Measurements from ENCODE around the gene ULBP1. TPM values are rescaled to one million over a fixed set of nuclear protein-coding genes. Genes with fewer than 3 reads are reported as not detected.

ULBP1 gene, protein sequence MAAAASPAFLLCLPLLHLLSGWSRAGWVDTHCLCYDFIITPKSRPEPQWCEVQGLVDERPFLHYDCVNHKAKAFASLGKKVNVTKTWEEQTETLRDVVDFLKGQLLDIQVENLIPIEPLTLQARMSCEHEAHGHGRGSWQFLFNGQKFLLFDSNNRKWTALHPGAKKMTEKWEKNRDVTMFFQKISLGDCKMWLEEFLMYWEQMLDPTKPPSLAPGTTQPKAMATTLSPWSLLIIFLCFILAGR
- total RNA-seq (under 1 TPM; 0.08 to 0.14 TPM), total RNA-seq (0 to 15.8 (median 0.48) reads per million in 172 experiments)
- not detected for polyA plus RNA-seq (2013, experiment 1 of 2)
- polyA plus RNA-seq (2013, experiment 2 of 2), result 0.05 TPM

DNA sequence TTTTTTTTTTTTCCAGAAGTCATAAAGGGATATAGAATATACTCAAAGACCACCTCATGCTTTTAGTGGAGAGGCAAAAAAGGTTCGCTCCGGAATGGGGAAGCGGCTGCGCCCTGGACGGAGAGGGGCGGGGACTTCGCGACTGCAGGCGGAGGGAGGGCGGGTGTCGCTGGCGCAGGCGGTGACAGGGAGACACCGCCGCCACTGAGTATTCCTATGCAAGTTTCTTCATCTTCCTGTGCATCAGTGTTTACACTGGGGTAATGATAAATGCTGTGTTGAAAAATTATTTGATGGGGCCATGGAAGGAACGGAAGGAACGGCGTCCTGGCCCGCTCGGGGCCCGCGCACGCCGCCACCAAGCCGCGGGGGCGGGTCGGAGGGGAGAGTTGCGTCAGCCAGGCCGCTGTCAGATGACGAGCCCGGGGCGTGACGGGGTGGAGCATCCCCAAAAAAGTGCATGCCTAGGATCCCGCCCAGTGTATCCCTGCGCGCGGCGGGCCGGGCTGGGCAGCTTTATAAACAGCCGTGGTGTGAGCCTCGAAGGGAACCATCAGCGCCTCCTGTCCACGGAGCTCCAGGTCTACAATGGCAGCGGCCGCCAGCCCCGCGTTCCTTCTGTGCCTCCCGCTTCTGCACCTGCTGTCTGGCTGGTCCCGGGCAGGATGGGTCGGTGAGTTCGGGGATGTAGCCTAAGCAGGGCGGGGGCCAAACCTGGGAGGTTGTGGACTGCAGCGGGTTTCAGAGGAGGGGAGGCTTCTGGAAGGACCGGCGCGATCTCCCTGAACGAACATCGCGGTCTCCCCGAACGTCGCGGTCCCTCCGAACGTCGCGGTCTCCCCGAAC is at the start of gene ULBP1:
ULBP1 (plus strand) TSS at position 482 of the 846 bp plus-strand sequence; CDS start at position 589, 107 bp downstream.
- DNase-seq, result peak in 13 of 14 experiments; percentile 43 to 85 (median 65)
- ChIA-PET POLR2A (no interaction called here), CTCF (no interaction called here)
- Histone ChIP-seq H3K9me3 (ENCODE audit: control insufficient read depth in 1 of 2, insufficient read depth in 1 of 2, low read length in 2 of 2) (peaks cover 0 to 18% of the 10 kb centered on the region in 2 experiments), H3K27ac (ENCODE audit: low read depth in 1 of 2, low read length in 2 of 2) (no peak within 1 kb of the TSS), H3K27me3 (ENCODE audit: control insufficient read depth in 1 of 2, insufficient read depth in 2 of 2, low read length in 2 of 2) (peaks cover 64 to 65% of the 10 kb centered on the region in 2 experiments), H3K36me3 (ENCODE audit: insufficient read depth, low read length) (no peaks in the 10 kb centered on the region), H3K4me3 (ENCODE audit: low read length) (peak within 1 kb of the TSS; percentile 55), H3K4me1 (ENCODE audit: insufficient read depth, low read length) (peaks cover 31% of the 10 kb centered on the region)
- Mint-ChIP-seq H3K27ac (peak within 1 kb of the TSS; percentile 55), H3K9me3 (no peaks in the 10 kb centered on the region), H3K4me3 (peak within 1 kb of the TSS; percentile 95), H3K27me3 (peaks cover 97% of the 10 kb centered on the region), H3K36me3 (ENCODE audit: low read depth) (no peaks in the 10 kb centered on the region), H3K4me1 (ENCODE audit: low read depth) (peaks cover 28% of the 10 kb centered on the region)
- peak; percentile 71 for ATAC-seq (ENCODE audit: poor library complexity)
- intact Hi-C loops (cut with DNase I, micrococcal nuclease), result loop anchor here in 1 of 2 experiments (5.0 kb wide), 1 partner anchor 44 kb away; no protein-coding TSS in a partner anchor
- TF ChIP-seq, protein P1, sequence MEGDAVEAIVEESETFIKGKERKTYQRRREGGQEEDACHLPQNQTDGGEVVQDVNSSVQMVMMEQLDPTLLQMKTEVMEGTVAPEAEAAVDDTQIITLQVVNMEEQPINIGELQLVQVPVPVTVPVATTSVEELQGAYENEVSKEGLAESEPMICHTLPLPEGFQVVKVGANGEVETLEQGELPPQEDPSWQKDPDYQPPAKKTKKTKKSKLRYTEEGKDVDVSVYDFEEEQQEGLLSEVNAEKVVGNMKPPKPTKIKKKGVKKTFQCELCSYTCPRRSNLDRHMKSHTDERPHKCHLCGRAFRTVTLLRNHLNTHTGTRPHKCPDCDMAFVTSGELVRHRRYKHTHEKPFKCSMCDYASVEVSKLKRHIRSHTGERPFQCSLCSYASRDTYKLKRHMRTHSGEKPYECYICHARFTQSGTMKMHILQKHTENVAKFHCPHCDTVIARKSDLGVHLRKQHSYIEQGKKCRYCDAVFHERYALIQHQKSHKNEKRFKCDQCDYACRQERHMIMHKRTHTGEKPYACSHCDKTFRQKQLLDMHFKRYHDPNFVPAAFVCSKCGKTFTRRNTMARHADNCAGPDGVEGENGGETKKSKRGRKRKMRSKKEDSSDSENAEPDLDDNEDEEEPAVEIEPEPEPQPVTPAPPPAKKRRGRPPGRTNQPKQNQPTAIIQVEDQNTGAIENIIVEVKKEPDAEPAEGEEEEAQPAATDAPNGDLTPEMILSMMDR (IDR thresholded peaks at IDR 0.05), result no peak

DNA sequence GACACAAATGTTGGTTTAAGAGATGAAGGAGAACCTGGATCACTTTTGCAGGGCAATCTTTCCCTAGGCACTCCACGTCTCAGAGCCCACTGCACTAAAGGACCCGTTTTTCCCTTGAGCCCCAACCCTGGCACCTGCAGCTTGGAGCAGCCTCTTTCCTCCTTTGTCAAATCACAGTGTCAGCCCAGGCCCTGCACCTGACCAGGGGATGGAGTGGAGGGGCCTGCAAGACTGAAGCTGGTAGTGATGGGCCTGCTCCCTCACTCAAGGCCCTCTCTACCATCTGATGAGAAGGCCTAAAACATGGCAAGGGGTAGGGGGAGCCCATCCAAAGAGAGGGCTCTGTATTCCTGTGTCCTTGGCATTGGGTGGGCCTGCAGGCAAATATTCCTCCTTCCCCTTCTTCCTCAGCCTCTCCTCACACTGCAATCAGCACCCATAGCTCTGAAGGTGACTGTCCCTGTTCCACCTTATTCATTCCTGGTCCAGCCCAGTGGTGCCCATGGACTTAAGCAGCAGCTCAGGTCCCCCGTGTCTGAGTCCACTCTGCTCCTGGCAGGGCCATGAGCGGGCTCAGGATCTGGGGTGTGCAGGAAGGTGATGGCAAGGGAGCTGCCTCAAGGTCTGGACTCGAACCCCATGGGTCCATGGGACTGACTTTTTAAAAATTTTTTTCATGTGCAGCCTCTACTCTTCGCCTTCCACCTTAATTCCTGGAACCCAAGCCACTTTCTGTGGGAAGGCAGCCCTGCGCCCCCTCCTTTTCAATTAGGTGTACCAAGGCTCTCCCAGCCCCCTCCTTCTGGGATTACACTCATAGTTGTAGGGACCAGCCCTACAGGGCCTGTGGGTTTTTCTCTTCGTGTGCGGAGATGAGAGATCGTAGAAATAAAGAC is 47.5 kb upstream of the ULBP1 start:
- no peak overlapping the region for H3K4me3 ChIP-seq (ENCODE audit: low read length)
- peaks cover 3 to 6% of the 10 kb centered on the region in 2 experiments for H3K27me3 ChIP-seq (ENCODE audit: control insufficient read depth in 1 of 2, insufficient read depth in 2 of 2, low read length in 2 of 2)
- CTCF ChIA-PET, result no interaction called here
- peaks cover 58% of the 10 kb centered on the region for H3K27me3 Mint-ChIP-seq
- H3K4me3 Mint-ChIP-seq, result no peak overlapping the region
- no peak overlapping the region for H3K27ac Mint-ChIP-seq
- intact Hi-C loops (cut with DNase I, micrococcal nuclease), result no loop called here
- H3K9me3 Mint-ChIP-seq, result no peaks in the 10 kb centered on the region
- H3K9me3 ChIP-seq (ENCODE audit: control insufficient read depth in 1 of 2, insufficient read depth in 1 of 2, low read length in 2 of 2), result no peaks in the 10 kb centered on the region
- no peaks in the 10 kb centered on the region for H3K4me1 ChIP-seq (ENCODE audit: insufficient read depth, low read length)
- H3K4me1 Mint-ChIP-seq (ENCODE audit: low read depth), result no peaks in the 10 kb centered on the region
- H3K27ac ChIP-seq (ENCODE audit: low read depth in 1 of 2, low read length in 2 of 2), result no peak overlapping the region
- peak in 1 of 14 experiments; percentile 30 for DNase-seq
- POLR2A ChIA-PET, result no interaction called here
- no peak for ATAC-seq (ENCODE audit: poor library complexity)
- TF ChIP-seq, protein P1 (IDR thresholded peaks at IDR 0.05), result no peak
- H3K36me3 Mint-ChIP-seq (ENCODE audit: low read depth), result no peaks in the 10 kb centered on the region
- no peaks in the 10 kb centered on the region for H3K36me3 ChIP-seq (ENCODE audit: insufficient read depth, low read length)

DNA sequence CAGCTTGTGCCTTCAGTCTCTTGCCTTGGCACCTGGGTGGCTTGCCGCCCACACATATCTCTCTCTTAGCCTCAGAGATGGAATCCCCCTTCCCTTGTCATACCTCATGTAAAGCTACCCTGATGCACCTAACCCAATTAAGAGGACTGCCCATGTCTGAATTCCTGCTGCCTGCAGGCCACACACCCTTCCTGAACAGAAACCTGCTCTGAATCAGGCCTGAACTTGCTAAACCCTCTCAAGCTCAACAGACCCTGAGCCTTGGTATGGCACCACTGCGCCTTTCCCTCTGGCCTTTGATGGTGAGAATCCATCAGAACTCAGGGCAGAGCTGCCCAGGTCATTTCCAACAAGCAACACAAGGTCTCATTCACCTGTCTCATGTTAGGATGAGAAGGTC is 46.1 kb upstream of the ULBP1 start:
- ChIA-PET POLR2A (no interaction called here), CTCF (no interaction called here)
- no peak for DNase-seq
- H3K9me3 Mint-ChIP-seq, result no peaks in the 10 kb centered on the region
- H3K4me1 ChIP-seq (ENCODE audit: insufficient read depth, low read length), result peaks cover 4% of the 10 kb centered on the region
- no peak overlapping the region for H3K4me3 Mint-ChIP-seq
- peaks cover 17 to 20% of the 10 kb centered on the region in 2 experiments for H3K27me3 ChIP-seq (ENCODE audit: control insufficient read depth in 1 of 2, insufficient read depth in 2 of 2, low read length in 2 of 2)
- intact Hi-C loops (cut with DNase I, micrococcal nuclease), result no loop called here
- no peaks in the 10 kb centered on the region for H3K36me3 ChIP-seq (ENCODE audit: insufficient read depth, low read length)
- TF ChIP-seq, protein P1 (IDR thresholded peaks at IDR 0.05), result no peak
- H3K4me1 Mint-ChIP-seq (ENCODE audit: low read depth), result peaks cover 5% of the 10 kb centered on the region
- no peak for ATAC-seq (ENCODE audit: poor library complexity)
- H3K27me3 Mint-ChIP-seq, result peaks cover 64% of the 10 kb centered on the region
- peaks cover 0 to 2% of the 10 kb centered on the region in 2 experiments for H3K9me3 ChIP-seq (ENCODE audit: control insufficient read depth in 1 of 2, insufficient read depth in 1 of 2, low read length in 2 of 2)
- H3K27ac ChIP-seq (ENCODE audit: low read depth in 1 of 2, low read length in 2 of 2), result no peak overlapping the region
- no peaks in the 10 kb centered on the region for H3K36me3 Mint-ChIP-seq (ENCODE audit: low read depth)
- H3K4me3 ChIP-seq (ENCODE audit: low read length), result no peak overlapping the region
- no peak overlapping the region for H3K27ac Mint-ChIP-seq
